Astrocyte of the cerebellum (primary cell): ENCODE data around the gene USH1G.

ENCODE experiments used
- DNase-seq: peaks from one replicate; pipeline ENCODE4 v3.0.0-alpha.2; 2011; ENCODE audit warnings: low read depth
- H3K4me3 ChIP-seq: 2 replicates; pipeline ENCODE4 v1.5.1; 2011; ENCODE audit warnings: mild to moderate bottlenecking, low read depth, low read length, moderate library complexity
- CTCF ChIP-seq: IDR thresholded peaks from 2 replicates; pipeline ENCODE4 v1.5.1; 2012; ENCODE audit warnings: low read length, low read depth, moderate library complexity, mild to moderate bottlenecking; ENCODE audit errors: missing control alignments
- in situ Hi-C: cut with HindIII; loops from 2 replicates; pipeline ENCODE4 v1.10.0; 2017; ENCODE audit warnings: low sequenced_read_pairs

Gene USH1G

DNA sequence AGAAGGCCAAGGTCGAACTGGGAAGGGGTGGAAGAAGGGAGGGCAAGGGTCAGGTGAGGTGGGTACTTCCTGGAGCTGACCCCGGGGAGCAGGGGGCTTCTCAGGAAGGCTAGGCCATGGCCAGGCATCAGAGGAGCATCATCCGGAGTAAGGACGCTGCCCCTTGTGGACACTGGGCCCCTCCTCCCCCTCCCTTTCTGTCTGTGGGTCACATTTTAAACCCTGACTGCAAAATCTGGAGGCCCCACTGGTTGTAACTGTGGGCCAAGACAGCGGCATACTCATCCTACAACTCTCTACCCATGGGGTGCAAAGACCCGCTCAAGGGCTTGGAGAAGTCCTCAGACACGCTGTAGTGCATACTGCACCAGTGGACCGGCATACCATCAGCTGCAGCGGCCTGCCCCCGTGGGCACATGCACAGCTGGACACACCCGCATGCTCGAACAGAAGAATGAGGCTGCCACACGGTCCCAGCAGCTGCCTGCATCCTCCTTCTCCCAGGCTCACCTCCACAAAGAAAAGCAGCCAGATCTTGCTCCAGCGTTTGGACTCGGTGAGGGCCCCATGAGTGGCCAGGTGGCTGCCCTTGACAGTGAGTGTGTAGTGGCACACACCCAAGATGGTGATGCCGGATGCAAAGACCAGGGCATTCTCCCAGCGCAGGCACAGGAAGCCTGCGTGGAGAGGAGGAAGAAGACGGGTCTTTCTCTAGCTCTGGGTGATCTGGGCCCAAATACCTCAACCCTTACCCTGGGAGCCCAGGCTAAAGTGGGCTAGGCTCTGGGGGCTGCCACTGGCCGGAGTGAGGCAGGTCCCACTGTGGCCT lies 30.8 kb downstream of the USH1G start:
- no peak for DNase-seq
- no peak overlapping the region for H3K4me3 ChIP-seq
- no peak for TF ChIP-seq CTCF
- in situ Hi-C loops = no loop called here

- in situ Hi-C loops = no loop called here
- DNase-seq = no peak
- no peak for TF ChIP-seq CTCF
- no peak overlapping the region for H3K4me3 ChIP-seq
These were observed 32.5 kb downstream of the USH1G start for GRCh38 chr17:74890554-74890953.

DNA sequence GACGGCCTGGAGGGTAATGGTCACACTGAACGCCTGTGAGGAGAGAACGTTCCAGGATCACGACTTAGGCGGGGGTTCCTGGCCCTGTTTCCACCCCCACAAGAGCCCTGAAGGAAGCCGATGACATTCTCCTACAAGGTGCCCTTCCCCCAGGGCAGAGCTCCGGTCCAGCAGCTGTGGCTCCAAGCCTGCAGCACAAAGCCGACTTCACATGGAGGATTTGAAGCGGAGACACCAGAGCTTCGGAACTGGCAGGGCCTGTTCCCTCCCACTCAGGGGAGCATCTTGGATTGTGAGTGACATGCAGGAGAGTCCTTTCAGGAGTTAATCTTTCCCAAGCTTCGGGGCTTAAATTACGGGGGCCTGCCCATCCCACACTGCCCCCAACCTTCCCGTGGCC lies 34.6 kb downstream of the USH1G start:
- H3K4me3 ChIP-seq = no peak overlapping the region
- no peak for TF ChIP-seq CTCF
- in situ Hi-C loops = no loop called here
- no peak for DNase-seq

GRCh38 chr17:74883241-74883745 lies 39.8 kb downstream of the USH1G start:
- H3K4me3 ChIP-seq = no peak overlapping the region
- TF ChIP-seq CTCF = no peak
- DNase-seq = no peak
- in situ Hi-C loops = no loop called here

DNA sequence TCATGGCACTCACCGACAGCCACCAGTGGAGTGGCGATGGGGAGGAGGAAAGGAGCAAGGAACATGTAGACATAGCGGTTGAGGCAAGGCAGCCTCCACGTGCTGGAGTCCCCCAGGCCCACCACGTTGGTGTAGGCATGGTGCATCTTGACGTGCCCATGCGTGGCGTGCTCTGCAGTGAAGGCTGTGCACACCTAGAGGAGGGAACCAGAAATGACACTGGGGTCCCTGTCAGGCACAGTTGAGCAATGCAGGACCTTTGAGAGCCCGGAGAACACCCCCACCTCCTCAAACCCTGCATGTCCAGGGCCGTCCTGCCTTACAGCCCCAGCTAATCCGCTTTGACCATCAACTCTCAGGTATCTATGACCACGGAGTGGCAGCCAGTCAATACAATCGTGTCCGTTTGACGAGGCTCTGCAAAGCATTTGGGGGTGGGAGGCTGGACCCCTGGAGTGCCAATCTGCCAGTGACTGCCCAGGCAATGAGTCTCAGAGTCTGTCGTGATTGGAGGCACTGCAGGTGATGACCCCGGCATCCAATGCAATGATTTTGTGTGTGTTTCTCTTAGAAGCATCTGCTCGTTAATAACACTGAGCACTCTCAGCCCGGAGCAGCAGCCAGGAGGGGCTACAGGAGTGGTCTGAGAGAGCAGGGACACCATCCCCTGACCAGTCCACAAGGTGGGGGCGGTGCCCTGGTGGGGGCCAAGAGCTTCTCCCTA lies 40.4 kb downstream of the USH1G start:
- in situ Hi-C loops = no loop called here
- no peak for TF ChIP-seq CTCF

DNA sequence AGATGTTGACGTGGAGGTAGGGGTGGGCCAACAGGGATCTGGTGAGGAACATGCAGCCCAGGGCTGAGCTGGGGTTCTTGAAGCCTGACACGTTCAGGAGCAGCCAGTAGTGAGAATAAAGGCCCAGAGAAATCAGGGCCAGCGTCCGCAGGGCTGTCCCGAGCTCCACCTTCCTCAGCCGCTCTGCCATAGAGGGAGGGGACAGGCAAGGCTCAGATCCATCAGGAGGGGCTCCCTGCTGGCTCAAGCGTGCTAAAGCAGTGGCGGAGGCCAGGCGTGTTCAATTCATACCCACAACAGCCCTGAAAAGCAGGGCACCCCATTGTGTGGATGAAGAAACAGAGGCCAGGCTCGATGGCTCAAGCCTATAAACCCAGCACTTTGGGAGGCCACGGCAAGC lies 42.0 kb downstream of the USH1G start:
- DNase-seq = no peak
- no peak for TF ChIP-seq CTCF
- no peak overlapping the region for H3K4me3 ChIP-seq
- in situ Hi-C loops = no loop called here

More for the DNA sequence above, 40.4 kb downstream of the USH1G start:
- no peak for DNase-seq
- no peak overlapping the region for H3K4me3 ChIP-seq
